Motor neuron (in vitro differentiated cells): ENCODE results near the gene SLC25A5. TPM values are rescaled to one million over a fixed set of nuclear protein-coding genes. Genes with fewer than 3 reads are reported as not detected.
"Not testable (repeated sequence)": the region's sequence is repeated elsewhere in the genome, so short reads cannot be mapped to it uniquely, and the experiment has no call there.

Source experiments
- ATAC-seq, 8 experiments: fragments of 200-7000 bp; cut with Tn5 transposase; replicated peaks in 6 of 8; 2 replicates each; pipeline ENCODE4 v1.8.0; 2021; ENCODE audit warnings: mild to moderate bottlenecking in 8 of 8, moderate library complexity in 8 of 8
- H3K27ac ChIP-seq, 2 donors: fragments of 250-450 bp; sonication (Bioruptor Pico); 2 replicates each; pipeline ENCODE4 v1.9.0; 2021; ENCODE audit warnings: antibody characterized with exemption in 2 of 2, mild to moderate bottlenecking in 2 of 2, moderate library complexity in 1 of 2
- H3K4me1 ChIP-seq, 2 donors: fragments of 250-450 bp; sonication (Bioruptor Pico); replicated peaks in 1 of 2; 2 replicates each; pipeline ENCODE4 v1.6.1; 2021; ENCODE audit warnings: antibody characterized with exemption in 2 of 2, mild to moderate bottlenecking in 2 of 2, moderate library complexity in 1 of 2
- H3K4me3 ChIP-seq, 5 donors: fragments of 250-450 bp; sonication (Bioruptor Pico); 2 replicates each; pipeline ENCODE4 v1.9.0; 2021; ENCODE audit warnings: antibody characterized with exemption in 5 of 5, mild to moderate bottlenecking in 5 of 5, moderate library complexity in 4 of 5
- WGBS, 10 experiments: fragments of 450-650 bp; shearing (Covaris generic); methylation state at CpG; one replicate each; pipeline ENCODE4 v1.0.0; 2022; 5-methylcytosine and 5-hydroxymethylcytosine counted together
- in situ Hi-C, 9 experiments: fragments of 400-800 bp; cut with MboI; loops; one replicate each; pipeline ENCODE4 v1.15.0; 2021; ENCODE audit warnings: low sequenced_read_pairs in 9 of 9, low pct_unique_long_range_greater_than_20kb in 2 of 9; ENCODE audit not compliant: unreplicated experiment in 9 of 9
- total RNA-seq, 8 experiments: library from RNA; unstranded; fragments of 300-600 nt; gene quantifications; 2 replicates each; pipeline versions ENCODE4 v1.2.3 to v1.2.4, GENCODE V29; 2022

Gene SLC25A5
- total RNA-seq, 8 experiments from 2014 or later: 103 to 455 (median 201) TPM

DNA sequence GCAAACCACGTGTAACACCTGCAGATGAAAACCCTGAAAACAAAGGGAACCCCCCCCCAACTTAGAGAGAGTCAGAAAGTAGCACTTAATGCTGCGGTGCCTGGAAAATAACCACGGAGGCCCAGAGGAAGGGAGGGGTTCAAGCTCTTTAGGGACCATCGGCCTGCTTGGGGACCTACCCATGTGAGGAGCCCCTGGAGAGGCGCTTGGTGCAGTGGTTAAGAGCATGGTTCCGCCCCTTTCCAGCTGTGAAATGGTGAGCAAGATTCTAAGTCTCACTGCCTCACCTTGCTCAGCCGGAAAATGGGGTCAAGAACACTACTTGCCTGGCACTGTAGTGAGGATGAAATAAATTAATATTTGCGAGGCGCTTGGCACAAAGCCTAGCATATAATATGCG lies 13.8 kb downstream of the SLC25A5 start:
- H3K4me1 ChIP-seq: no peaks in the 10 kb centered on the region
- no peak overlapping the region for H3K4me3 ChIP-seq
- in situ Hi-C loops: no loop called here
- no peak for ATAC-seq
- H3K27ac ChIP-seq: no peak overlapping the region
- WGBS, 10 experiments: 0 to 80% (median 23%) methylated on average over 1 to 7 of the region's 10 CpGs; no CpG with 5 or more reads in 6 of the 10 experiments

DNA sequence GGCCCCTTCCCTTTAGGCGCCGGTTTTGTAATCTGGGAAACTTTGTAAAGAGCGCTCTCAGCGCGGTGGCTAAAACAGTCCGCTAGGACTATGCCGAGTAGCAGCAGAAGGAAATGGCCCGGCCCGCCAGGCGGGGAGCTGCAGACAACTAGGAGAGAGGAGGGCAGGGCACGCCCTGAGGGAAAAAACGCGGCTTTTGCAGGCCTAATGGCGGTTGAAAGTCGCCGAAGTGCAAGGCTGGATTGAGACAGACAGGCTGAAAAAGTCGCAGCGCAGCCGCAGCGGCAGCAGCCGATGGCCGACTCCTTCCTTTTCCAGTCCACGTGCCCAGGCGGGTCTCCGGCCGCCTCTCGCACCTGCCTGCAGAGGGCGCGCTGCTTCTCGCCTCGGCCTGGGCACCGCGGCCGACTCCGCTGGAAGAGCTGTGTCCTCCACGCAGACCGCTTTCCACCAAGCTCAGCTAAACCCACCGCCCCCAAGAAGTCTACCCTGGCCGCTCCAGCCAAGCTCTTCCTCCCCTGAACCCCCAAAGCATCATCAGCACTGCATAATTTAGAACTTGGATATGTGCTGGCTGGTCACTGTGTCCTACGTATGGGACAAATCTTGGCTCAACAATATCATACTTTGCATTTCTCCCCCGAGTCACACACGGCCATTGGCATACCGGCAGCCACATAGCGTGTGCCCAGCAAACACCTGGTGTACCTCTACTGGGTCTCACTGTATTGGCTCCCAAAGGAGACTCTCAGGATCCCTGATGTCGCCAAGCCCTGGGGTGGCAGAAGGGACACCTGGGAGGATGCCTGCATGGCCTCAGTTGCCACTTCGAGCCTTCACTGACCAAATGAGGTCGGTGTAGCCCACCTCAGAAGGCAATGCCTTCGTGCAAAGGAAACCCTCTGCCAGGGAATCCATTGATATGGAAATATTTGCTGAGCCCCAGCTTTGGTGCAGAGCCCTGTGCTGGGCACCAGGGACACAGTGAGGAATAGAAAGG lies 14.5 kb downstream of the SLC25A5 start:
- no peak overlapping the region for H3K27ac ChIP-seq
- in situ Hi-C loops: no loop called here
- peak; percentile 58 to 94 (median 82) for ATAC-seq
- H3K4me3 ChIP-seq: peak overlapping the region; percentile 1 to 26 (median 20)
- 10 to 37% (median 10%) methylated on average over 4 to 9 of the region's 48 CpGs; no CpG with 5 or more reads in 7 of the 10 experiments for WGBS, 10 experiments
- no peaks in the 10 kb centered on the region for H3K4me1 ChIP-seq

DNA sequence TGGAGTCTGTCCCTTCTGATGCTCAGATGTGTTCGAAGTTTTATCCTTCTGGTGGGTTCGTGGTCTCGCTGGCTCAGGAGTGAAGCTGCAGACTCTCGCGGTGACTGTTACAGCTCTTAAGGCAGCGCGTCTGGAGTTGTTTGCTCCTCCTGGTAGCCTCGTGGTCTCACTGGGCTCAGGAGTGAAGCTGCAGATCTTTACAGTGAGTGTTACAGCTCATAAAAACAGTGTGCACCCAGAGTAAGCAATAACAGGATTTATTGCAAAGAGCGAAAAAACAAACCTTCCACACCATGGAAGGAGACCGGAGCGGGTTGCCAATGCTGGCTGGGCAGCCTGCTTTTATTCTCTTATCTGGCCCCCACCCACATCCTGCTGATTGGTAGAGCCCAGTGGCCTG lies 18.5 kb downstream of the SLC25A5 start:
- no peak overlapping the region for H3K4me3 ChIP-seq

DNA sequence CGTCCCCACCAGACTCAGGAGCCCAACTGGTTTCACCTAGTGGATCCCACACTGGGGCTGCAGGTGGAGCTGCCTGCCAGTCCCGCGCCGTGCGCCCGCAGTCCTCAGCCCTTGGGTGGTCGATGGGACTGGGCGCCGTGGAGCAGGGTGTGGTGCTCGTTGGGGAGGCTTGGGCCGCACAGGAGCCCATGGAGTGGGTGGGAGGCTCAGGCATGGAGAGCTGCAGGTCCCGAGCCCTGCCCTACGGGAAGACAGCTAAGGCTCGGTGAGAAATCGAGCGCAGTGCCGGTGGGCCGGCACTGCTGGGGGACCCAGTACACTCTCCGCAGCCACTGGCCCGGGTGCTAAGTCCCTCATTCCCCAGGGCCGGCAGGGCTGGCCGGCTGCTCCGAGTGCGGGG lies 19.5 kb downstream of the SLC25A5 start:
- H3K27ac ChIP-seq, in situ Hi-C loops, ATAC-seq, H3K4me1 ChIP-seq, H3K4me3 ChIP-seq: not testable (repeated sequence)
- WGBS, 10 experiments: no CpG with 5 or more reads among the region's 24 CpGs

More for the DNA sequence above, 18.5 kb downstream of the SLC25A5 start:
- WGBS, 10 experiments: 100% methylated on average over 1 of the region's 11 CpGs; no CpG with 5 or more reads in 9 of the 10 experiments
- Histone ChIP-seq H3K4me1 (no peaks in the 10 kb centered on the region), H3K27ac (no peak overlapping the region)
- no peak for ATAC-seq
- in situ Hi-C loops: no loop called here

DNA sequence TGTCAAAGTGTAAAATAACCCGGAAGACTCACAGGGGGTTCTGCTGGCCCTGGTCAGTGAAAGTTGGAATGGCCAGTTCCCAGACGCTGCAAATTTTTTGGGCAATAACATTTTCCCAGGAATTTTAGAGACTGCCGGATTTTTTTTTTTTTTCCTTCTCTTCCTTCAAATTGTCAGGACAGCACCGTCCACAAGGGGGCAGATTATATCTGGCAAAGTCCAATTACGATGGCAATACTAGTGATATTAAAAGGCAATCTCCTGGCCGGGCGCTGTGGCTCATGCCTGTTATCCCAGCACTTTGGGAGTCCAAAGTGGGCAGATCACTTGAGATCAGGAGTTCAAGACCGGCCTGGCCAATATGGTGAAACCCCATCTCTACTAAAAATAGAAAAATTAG lies 20.5 kb downstream of the SLC25A5 start:
- Histone ChIP-seq H3K27ac (no peak overlapping the region), H3K4me1 (no peaks in the 10 kb centered on the region), H3K4me3 (no peak overlapping the region)
- in situ Hi-C loops: no loop called here
- ATAC-seq: peak in 1 of 8 experiments; percentile 53
- WGBS, 10 experiments: 0 to 18% (median 8%) methylated on average over 1 to 8 of the region's 8 CpGs; no CpG with 5 or more reads in 6 of the 10 experiments

DNA sequence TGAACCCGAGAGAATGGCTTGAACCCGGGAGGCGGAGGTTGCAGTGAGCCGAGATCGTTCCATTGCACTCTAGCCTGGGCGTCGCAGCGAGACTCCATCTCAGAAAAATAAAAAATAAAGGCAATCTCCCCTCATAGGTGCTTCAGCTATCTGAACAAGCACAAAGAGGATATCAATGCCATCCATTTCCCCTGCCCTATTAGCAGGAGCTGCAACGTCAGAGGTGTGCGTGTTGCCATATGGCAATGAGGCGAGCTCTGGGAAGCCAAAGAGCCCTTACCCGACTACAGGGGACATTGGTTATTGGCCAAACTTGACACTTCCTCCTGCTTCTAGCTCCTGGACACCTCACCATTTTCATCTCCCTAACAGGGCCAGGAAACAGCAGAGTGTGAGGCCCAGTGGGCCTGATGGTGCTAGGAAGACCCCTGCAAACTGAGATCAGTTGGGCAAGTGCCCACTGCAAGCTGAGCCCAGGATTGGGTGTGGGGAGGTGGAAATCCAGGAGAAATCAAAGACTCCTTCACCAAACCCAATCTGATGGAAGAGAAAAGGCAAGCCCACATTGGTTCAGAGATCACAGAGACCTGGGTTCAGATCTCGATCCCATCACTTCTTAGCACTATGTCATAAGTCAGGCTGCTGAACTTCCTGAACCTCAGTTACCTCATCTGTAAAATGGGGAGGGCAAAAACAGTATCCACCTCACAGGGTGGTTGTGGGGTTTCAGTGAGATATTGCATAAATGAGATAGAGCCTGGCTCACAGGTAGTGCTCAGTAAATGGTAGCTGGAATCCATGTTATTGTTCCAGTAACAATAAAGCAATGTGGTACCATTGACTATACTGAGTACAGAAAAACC lies 21.2 kb downstream of the SLC25A5 start:
- Histone ChIP-seq H3K4me1 (no peaks in the 10 kb centered on the region), H3K27ac (no peak overlapping the region), H3K4me3 (no peak overlapping the region)
- in situ Hi-C loops: no loop called here
- peak in 1 of 8 experiments; percentile 46 for ATAC-seq
- 40 to 67% (median 60%) methylated on average over 1 of the region's 13 CpGs; no CpG with 5 or more reads in 7 of the 10 experiments for WGBS, 10 experiments

DNA sequence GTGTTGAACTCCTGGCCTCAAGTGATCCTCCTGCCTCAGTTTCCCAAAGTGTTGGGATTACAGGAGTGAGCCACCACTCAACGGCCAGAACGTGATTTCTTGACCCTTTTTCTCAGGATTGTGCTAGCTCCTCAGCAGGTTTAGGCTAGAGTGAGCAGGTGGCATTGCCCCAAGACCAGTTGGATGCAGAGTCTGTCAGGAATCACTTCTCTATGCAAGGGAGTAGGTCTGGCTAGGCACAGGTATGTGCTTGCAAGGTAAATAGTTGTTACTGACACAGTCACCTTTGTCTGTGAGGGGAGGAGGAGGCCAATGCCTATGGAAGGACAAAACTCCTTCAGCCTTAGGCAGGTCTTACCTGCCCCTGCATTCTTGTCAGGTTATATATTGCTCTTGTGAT lies 24.2 kb downstream of the SLC25A5 start:
- Histone ChIP-seq H3K27ac (no peak overlapping the region), H3K4me1 (no peaks in the 10 kb centered on the region), H3K4me3 (no peak overlapping the region)
- in situ Hi-C loops: no loop called here
- WGBS, 10 experiments: 40% methylated on average over 1 of the region's 2 CpGs; no CpG with 5 or more reads in 9 of the 10 experiments
- no peak for ATAC-seq

DNA sequence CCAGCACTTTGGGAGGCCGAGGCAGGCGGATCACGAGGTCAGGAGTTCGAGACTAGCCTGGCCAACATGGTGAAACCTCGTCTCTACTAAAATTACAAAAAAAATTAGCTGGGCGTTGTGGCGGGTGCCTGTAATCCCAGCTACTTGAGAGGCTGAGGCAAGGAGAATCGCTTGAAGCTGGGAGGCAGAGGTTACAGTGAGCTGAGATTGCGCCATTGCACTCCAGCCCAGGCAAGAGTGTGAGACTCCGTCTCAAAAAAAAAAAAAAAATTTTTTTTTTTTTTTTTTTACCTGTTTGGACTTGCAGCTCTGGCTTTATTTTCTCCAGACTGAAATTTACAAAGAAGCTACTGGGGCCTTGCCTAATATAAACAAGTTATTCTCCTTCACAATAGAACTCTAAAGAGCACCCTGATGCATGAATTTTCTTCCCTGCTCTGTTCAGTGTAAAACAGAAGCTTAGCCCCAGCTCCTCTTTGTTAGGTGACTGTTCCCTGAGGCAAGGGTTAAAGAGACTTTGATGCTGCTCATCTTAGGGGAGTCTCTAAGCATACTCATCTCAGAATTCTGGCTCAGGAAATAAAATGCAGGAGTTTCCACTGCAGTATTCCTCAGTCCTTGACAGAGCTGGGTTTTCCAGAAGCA lies 25.7 kb downstream of the SLC25A5 start:
- in situ Hi-C loops, H3K27ac ChIP-seq, H3K4me3 ChIP-seq, ATAC-seq, H3K4me1 ChIP-seq: not testable (repeated sequence)
- 24 to 80% (median 56%) methylated on average over 3 to 8 of the region's 10 CpGs; no CpG with 5 or more reads in 7 of the 10 experiments for WGBS, 10 experiments

DNA sequence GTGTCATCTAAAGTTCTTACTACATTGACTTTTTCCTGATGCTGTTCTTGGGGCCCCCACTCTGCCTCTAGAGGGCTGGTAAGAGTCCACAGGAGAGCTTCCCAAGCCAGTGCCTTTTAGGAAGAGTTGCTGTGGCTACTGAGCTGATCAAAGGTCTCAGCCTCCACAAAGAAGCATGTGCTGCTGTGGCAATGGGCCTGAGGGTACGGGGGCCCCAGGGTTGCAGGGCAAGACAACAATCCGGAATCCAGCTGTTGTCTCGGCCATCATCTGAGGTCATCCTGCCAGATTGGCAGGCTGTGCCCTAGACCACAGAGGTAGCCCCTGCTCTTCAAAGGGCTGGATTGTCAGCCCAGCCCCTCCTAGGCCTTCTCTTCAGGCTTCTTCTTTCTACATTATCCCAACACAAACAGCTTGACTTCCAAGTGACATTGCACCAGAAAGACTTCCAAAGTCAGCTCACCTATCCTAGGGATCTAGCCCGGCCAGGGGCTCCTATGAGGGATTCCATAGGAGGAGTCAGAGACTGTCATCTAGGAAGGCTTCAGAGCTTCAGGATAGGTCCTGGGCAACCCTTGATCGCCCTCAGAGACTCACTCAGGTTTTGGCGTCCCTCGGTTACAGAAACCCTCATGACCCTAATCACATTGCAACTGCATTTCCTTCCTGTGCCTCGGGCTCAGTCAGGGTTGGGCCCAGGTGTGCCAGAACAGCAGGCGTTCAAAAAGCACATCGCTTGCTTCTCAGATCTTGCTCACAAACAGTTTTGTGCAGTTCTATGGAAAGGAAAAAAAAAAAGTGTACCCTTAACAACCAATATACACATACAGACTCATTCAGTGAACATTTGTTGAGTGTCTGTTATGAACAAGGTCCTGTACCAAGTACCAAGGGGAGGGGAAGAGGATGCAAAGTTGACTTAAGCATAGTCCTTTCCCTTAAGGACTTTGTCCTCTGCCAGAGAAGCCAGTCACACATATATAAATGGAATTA lies 27.8 kb downstream of the SLC25A5 start:
- Histone ChIP-seq H3K4me3 (no peak overlapping the region), H3K27ac (no peak overlapping the region), H3K4me1 (no peaks in the 10 kb centered on the region)
- in situ Hi-C loops: no loop called here
- peak in 1 of 8 experiments; percentile 39 for ATAC-seq
- WGBS, 10 experiments: 20 to 100% (median 45%) methylated on average over 1 to 7 of the region's 10 CpGs; no CpG with 5 or more reads in 3 of the 10 experiments

DNA sequence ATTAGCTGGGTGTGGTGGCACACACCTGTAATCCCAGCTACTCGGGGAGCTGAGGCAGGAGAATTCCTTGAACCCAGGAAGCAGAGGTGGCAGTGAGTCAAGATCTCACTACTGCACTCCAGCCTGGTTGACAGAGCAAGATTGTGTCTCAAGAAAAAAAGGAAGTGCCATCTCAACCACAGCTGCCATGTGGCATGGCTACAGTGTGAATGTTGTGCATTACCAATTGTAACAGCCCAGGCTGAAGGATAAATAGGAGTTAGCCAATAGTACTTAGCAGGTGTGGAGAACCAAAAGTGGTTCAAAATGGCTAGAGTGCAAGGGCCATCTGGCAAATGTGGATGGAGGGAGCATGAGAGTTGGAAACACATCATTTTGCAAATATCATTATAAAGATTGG lies 28.9 kb downstream of the SLC25A5 start:
- H3K4me3 ChIP-seq: no peak overlapping the region
- 0% methylated on average over 1 of the region's 1 CpG; no CpG with 5 or more reads in 9 of the 10 experiments for WGBS, 10 experiments

DNA sequence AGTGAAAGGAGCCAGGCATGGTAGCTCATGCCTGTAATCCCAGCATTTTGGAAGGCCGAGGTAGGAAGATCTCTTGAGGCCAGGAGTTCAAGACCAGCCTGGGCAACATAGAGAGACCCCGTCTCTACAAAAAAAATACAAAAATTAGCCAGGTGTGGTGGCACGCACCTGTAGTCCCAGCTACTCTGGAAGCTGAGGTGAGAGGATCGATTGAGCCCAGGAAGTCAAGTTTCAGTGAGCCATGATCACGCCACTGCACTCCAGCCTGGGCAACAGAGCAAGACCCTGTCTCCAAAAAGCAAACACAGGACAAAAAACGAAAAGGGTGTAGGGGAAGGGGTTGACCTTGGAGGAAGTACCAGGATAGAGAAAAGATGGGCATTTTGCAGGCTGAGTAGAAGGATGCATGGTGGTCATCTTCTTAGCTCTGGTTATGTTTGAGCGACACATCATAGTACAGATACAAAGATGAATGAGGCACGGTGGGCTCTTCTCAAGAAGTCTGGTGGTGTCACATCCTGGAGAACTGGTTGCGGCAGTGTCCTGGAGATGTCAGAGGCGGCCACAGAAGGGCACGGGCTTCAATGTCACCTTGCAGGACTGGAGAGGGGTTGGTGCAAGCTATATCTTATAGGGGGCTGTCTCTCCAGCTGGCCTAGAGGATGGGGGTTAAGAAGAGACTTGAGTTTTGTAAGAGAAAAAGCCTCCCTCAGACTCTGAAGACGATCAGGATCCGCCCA lies 32.0 kb downstream of the SLC25A5 start:
- 20 to 100% (median 80%) methylated on average over 1 to 11 of the region's 13 CpGs; no CpG with 5 or more reads in 3 of the 10 experiments for WGBS, 10 experiments
- no peak for ATAC-seq
- in situ Hi-C loops: loop anchor here in 1 of 9 experiments (25.0 kb wide), 1 partner anchor 237 kb away; no protein-coding TSS in a partner anchor
- Histone ChIP-seq H3K27ac (no peak overlapping the region), H3K4me1 (no peaks in the 10 kb centered on the region), H3K4me3 (no peak overlapping the region)

More for the DNA sequence above, 28.9 kb downstream of the SLC25A5 start:
- Histone ChIP-seq H3K4me1 (no peaks in the 10 kb centered on the region), H3K27ac (no peak overlapping the region)
- ATAC-seq: no peak
- in situ Hi-C loops: no loop called here
